K562 (cell line): ENCODE measurements around the gene SMIM29. TPM values are rescaled to one million over a fixed set of nuclear protein-coding genes. Genes with fewer than 3 reads are reported as not detected.

Source experiments
- CEBPG ChIP-seq, 3 experiments: fragments of 200-800 bp in 1 of 3; sonication (Bioruptor generic) in 1 of 3; sonication (generic) in 1 of 3; formaldehyde crosslinking in 1 of 3; IDR thresholded peaks in 2 of 3; conservative IDR thresholded peaks in 1 of 3; 2 replicates each; pipeline versions ENCODE4 v1.6.1 to v1.8.0; 2016 to 2022; ENCODE audit warnings: missing compliant biosample characterization in 2 of 3, missing genetic modification characterization in 2 of 3, mild to moderate bottlenecking in 1 of 3, missing genetic modification reagents in 1 of 3
- CTBP1 ChIP-seq: fragments of 450-650 bp; IDR thresholded peaks from 2 replicates; pipeline ENCODE4 v1.6.1; 2016; ENCODE audit warnings: borderline replicate concordance
- FOXK1 ChIP-seq: sonication (generic); formaldehyde crosslinking; IDR thresholded peaks from 2 replicates; pipeline ENCODE4 v1.8.0; 2022; ENCODE audit warnings: missing genetic modification reagents, mild to moderate bottlenecking, borderline replicate concordance
- GABPB1 ChIP-seq: sonication (generic); formaldehyde crosslinking; IDR thresholded peaks from 2 replicates; pipeline ENCODE4 v1.8.0; 2022; ENCODE audit warnings: mild to moderate bottlenecking, missing genetic modification reagents
- GATAD2A ChIP-seq: fragments of 450-650 bp; IDR thresholded peaks from 2 replicates; pipeline ENCODE4 v1.6.1; 2017
- ILF3 ChIP-seq: fragments of 450-650 bp; IDR thresholded peaks from 2 replicates; pipeline ENCODE4 v1.6.1; 2018; ENCODE audit warnings: antibody characterized with exemption, mild to moderate bottlenecking, moderate library complexity, borderline replicate concordance
- KDM1A ChIP-seq, 2 experiments: fragments of 450-650 bp; IDR thresholded peaks; 2 replicates each; pipeline ENCODE4 v1.6.1; 2016; ENCODE audit warnings: mild to moderate bottlenecking in 2 of 2
- KDM4B ChIP-seq, 2 experiments: fragments of 450-650 bp in 1 of 2; sonication (generic) in 1 of 2; IDR thresholded peaks; 2 replicates each; pipeline ENCODE4 v1.6.1; 2016 to 2017; ENCODE audit warnings: borderline replicate concordance in 2 of 2, antibody characterized with exemption in 1 of 2, low read depth in 1 of 2, mild to moderate bottlenecking in 1 of 2
- KDM5B ChIP-seq: fragments of 200-600 bp; sonication (generic); IDR thresholded peaks from 2 replicates; pipeline ENCODE4 v1.6.1; 2012; ENCODE audit warnings: low read depth, mild to moderate bottlenecking, moderate library complexity, low read length, control low read depth, inconsistent platforms; ENCODE audit not compliant: insufficient replicate concordance
- NFATC3 ChIP-seq: fragments of 450-650 bp; IDR thresholded peaks from 2 replicates; pipeline ENCODE4 v1.6.1; 2017; ENCODE audit warnings: mild to moderate bottlenecking
- POLR2A ChIP-seq: fragments of 450-650 bp; conservative IDR thresholded peaks from 2 replicates; pipeline ENCODE4 v1.6.1; 2016
- POLR2AphosphoS5 ChIP-seq: IDR thresholded peaks from 2 replicates; pipeline ENCODE4 v1.6.1; 2011; ENCODE audit warnings: mild to moderate bottlenecking, low read depth, low read length, moderate library complexity; ENCODE audit not compliant: control insufficient read depth, insufficient read depth
- PRMT5 ChIP-seq: sonication (generic); formaldehyde crosslinking; IDR thresholded peaks from 2 replicates; pipeline ENCODE4 v1.5.0; 2020; ENCODE audit warnings: missing genetic modification reagents
- RAD51 ChIP-seq: fragments of 450-650 bp; IDR thresholded peaks from 2 replicates; pipeline ENCODE4 v1.7.1; 2016; ENCODE audit warnings: low read depth, mild to moderate bottlenecking, borderline replicate concordance
- RBBP5 ChIP-seq: fragments of 200-600 bp; sonication (generic); IDR thresholded peaks from 2 replicates; pipeline ENCODE4 v1.6.1; 2012; ENCODE audit warnings: borderline replicate concordance, mild to moderate bottlenecking, low read length, control low read depth, inconsistent platforms; ENCODE audit not compliant: insufficient read depth, poor library complexity, severe bottlenecking
- RBM39 ChIP-seq: fragments of 200-400 bp; formaldehyde crosslinking; optimal IDR thresholded peaks from 2 replicates; pipeline ENCODE3; 2018; ENCODE audit warnings: low read depth, low read length
- SAP30 ChIP-seq: fragments of 200-600 bp; sonication (generic); IDR thresholded peaks from 2 replicates; pipeline ENCODE4 v1.6.1; 2012; ENCODE audit warnings: borderline replicate concordance, low read depth, mild to moderate bottlenecking, moderate library complexity, low read length, control low read depth, inconsistent platforms; ENCODE audit not compliant: insufficient read depth, poor library complexity, severe bottlenecking
- SRSF7 ChIP-seq: fragments of 200-400 bp; formaldehyde crosslinking; optimal IDR thresholded peaks from 2 replicates; pipeline ENCODE3; 2017; ENCODE audit warnings: mild to moderate bottlenecking, low read depth, low read length
- ZNF707 ChIP-seq: fragments of 250-450 bp; sonication (Bioruptor Pico); conservative IDR thresholded peaks from 2 replicates; pipeline ENCODE4 v1.8.0; 2022; ENCODE audit warnings: inconsistent platforms, mild to moderate bottlenecking, moderate library complexity
- ZNF717 ChIP-seq: fragments of 250-450 bp; sonication (Bioruptor Pico); IDR thresholded peaks from 2 replicates; pipeline ENCODE4 v1.5.0; 2021
- ZNF75A ChIP-seq: fragments of 450-650 bp; formaldehyde crosslinking; IDR thresholded peaks from 2 replicates; pipeline ENCODE4 v1.4.0; 2020; ENCODE audit warnings: mild to moderate bottlenecking
- ZNF77 ChIP-seq: fragments of 250-450 bp; sonication (Bioruptor Pico); IDR thresholded peaks from 2 replicates; pipeline ENCODE4 v1.5.0; 2020
- polyA plus RNA-seq, 8 experiments: library from polyadenylated mRNA; depleted of rRNA in 4 of 8; stranded (reverse) in 5 of 8; unstranded in 3 of 8; fragments of >200 nt; fragmentation: Nextera tagmentation in 2 of 8; fragmentation: Illumina TruSeq in 1 of 8; extraction: Ambion mirVana in 2 of 8; extraction: Trizol in 1 of 8; gene quantifications; 2 replicates each; pipeline versions ENCODE4 v1.2.1 to v1.2.3, GENCODE V29; 2011 to 2014; ENCODE audit warnings: inconsistent platforms in 1 of 8, missing spikeins in 1 of 8
- total RNA-seq, 7 experiments: library from RNA; depleted of rRNA in 6 of 7; stranded (reverse); fragments of >200 nt in 6 of 7; fragmentation: Illumina TruSeq in 2 of 7; extraction: Trizol in 2 of 7; gene quantifications; 2 replicates each; pipeline versions ENCODE4 v1.2.1 to v1.2.3, GENCODE V29; 2011 to 2021; ENCODE audit warnings: low replicate concordance in 1 of 7
- TF ChIP-seq, protein P1 (sequence below): sonication (generic); formaldehyde crosslinking; IDR thresholded peaks from 2 replicates; pipeline ENCODE4 v1.8.0; 2023; ENCODE audit warnings: mild to moderate bottlenecking, missing genetic modification reagents
- TF ChIP-seq, protein P2 (sequence below): fragments of 450-650 bp; IDR thresholded peaks from 2 replicates; pipeline ENCODE4 v1.6.1; 2016; ENCODE audit warnings: borderline replicate concordance
- TF ChIP-seq, protein P3 (sequence below), 2 experiments: fragments of 450-650 bp in 1 of 2; sonication (generic) in 1 of 2; formaldehyde crosslinking; conservative IDR thresholded peaks; 2 replicates each; pipeline versions ENCODE4 v1.4.0 to v1.8.1; 2020 to 2022; ENCODE audit warnings: mild to moderate bottlenecking in 1 of 2, missing genetic modification reagents in 1 of 2

The SMIM29 gene
- total and polyA plus RNA-seq, 9 of the 15 experiments (the other 6 are each of a cell fraction or from before 2014, with no cell fraction given), result 6.5 to 36.7 (median 20.9) TPM

DNA sequence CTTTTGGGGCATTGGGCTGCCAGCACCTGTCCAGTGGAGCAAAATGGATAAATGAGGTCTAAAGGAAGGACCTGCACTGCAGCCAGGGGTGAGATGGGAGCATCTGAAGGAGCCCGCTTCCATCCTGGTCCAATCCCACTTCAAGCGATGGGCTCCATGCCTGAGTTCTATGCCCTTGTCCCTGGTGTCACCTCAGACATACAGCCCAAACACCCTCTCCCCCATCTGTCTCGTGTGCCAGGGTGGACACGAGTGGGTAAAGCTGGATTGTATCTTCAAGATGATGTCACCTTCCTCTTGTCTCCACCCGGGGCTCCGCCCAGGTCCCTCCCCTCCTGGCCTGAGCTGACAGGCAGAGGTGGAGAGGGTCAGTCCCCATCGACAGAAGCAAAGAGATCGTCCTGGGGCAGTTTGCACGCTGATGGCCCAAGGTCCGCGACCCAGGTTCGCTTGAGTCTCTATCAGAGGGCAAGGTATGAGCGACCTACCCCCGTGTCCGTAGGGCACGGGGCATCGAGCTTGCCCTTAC is 544 bp downstream of the SMIM29 start (continued):
- TF ChIP-seq RBBP5, result no peak
- TF ChIP-seq ZNF77 (CRISPR knock-in tag), result no peak
- peak; percentile 10 for TF ChIP-seq RBM39
- TF ChIP-seq, protein P1, sequence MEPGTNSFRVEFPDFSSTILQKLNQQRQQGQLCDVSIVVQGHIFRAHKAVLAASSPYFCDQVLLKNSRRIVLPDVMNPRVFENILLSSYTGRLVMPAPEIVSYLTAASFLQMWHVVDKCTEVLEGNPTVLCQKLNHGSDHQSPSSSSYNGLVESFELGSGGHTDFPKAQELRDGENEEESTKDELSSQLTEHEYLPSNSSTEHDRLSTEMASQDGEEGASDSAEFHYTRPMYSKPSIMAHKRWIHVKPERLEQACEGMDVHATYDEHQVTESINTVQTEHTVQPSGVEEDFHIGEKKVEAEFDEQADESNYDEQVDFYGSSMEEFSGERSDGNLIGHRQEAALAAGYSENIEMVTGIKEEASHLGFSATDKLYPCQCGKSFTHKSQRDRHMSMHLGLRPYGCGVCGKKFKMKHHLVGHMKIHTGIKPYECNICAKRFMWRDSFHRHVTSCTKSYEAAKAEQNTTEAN (CRISPR knock-in tag), result peak; percentile 73; the same call in 1 of the 2 replicates
- TF ChIP-seq, protein P2, sequence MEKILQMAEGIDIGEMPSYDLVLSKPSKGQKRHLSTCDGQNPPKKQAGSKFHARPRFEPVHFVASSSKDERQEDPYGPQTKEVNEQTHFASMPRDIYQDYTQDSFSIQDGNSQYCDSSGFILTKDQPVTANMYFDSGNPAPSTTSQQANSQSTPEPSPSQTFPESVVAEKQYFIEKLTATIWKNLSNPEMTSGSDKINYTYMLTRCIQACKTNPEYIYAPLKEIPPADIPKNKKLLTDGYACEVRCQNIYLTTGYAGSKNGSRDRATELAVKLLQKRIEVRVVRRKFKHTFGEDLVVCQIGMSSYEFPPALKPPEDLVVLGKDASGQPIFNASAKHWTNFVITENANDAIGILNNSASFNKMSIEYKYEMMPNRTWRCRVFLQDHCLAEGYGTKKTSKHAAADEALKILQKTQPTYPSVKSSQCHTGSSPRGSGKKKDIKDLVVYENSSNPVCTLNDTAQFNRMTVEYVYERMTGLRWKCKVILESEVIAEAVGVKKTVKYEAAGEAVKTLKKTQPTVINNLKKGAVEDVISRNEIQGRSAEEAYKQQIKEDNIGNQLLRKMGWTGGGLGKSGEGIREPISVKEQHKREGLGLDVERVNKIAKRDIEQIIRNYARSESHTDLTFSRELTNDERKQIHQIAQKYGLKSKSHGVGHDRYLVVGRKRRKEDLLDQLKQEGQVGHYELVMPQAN, result no peak
- TF ChIP-seq KDM4B (IDR thresholded peaks at IDR 0.05; ENCODE audit: borderline replicate concordance in 2 of 2, low read depth in 1 of 2), result 0 out of 4 replicates have a peak, but pooled peaks of 1 of the 2 experiments have one; percentile 22
- TF ChIP-seq POLR2A, result peak; percentile 74
- TF ChIP-seq SRSF7, result no peak
- TF ChIP-seq GATAD2A, result 0 out of 2 replicates have a peak, but pooled peaks have one; percentile 6
- TF ChIP-seq ZNF707, result no peak
- no peak; the same call in 1 of the 2 replicates for TF ChIP-seq CTBP1
- no peak for TF ChIP-seq ILF3
- peak; percentile 86 for TF ChIP-seq SAP30
- TF ChIP-seq PRMT5, result no peak
- no peak for TF ChIP-seq KDM1A (IDR thresholded peaks at IDR 0.05)
- TF ChIP-seq NFATC3, result no peak
- 0 out of 2 replicates have a peak, but pooled peaks have one; percentile 3 for TF ChIP-seq POLR2AphosphoS5
- TF ChIP-seq RAD51, result no peak
- peak; percentile 94; the same call in 1 of the 2 replicates for TF ChIP-seq FOXK1 (CRISPR knock-in tag)
- TF ChIP-seq ZNF717 (CRISPR knock-in tag), result no peak
- TF ChIP-seq GABPB1 (CRISPR knock-in tag), result 0 out of 2 replicates have a peak, but pooled peaks have one; percentile 8
- no peak for TF ChIP-seq KDM5B
- 0 out of 2 replicates have a peak, but pooled peaks have one; percentile 10 for TF ChIP-seq CEBPG (CRISPR knock-in tag; IDR thresholded peaks at IDR 0.05)
- no peak; a peak in 1 of 4 replicates for TF ChIP-seq CEBPG (tag; conservative IDR thresholded peaks at IDR 0.05 in 1 of 2, IDR thresholded peaks at IDR 0.05 in 1 of 2)
- TF ChIP-seq ZNF75A (CRISPR knock-in tag), result no peak
- TF ChIP-seq, protein P3, sequence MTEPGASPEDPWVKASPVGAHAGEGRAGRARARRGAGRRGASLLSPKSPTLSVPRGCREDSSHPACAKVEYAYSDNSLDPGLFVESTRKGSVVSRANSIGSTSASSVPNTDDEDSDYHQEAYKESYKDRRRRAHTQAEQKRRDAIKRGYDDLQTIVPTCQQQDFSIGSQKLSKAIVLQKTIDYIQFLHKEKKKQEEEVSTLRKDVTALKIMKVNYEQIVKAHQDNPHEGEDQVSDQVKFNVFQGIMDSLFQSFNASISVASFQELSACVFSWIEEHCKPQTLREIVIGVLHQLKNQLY (CRISPR knock-in tag; conservative IDR thresholded peaks at IDR 0.05), result 0 out of 4 replicates have a peak, but pooled peaks of 1 of the 2 experiments have one; percentile 41
